ENCODE results near the gene PCSK6. TPM values are rescaled to one million over a fixed set of nuclear protein-coding genes. Genes with fewer than 3 reads are reported as not detected.

The PCSK6 gene
- total RNA-seq, 1 donor from 2014 or later = 1.1 TPM

GRCh38 chr15:101481917-101482525 lies 7.5 kb downstream of the PCSK6 start:
- DNase-seq = no peak
- Mint-ChIP-seq H3K4me3 (no peak overlapping the region), H3K27ac (no peak overlapping the region), H3K9me3 (no peaks in the 10 kb centered on the region), H3K36me3 (ENCODE audit: low read depth) (no peaks in the 10 kb centered on the region), H3K4me1 (no peaks in the 10 kb centered on the region), H3K27me3 (peaks cover 14% of the 10 kb centered on the region)
- ChIA-PET CTCF (no interaction called here), POLR2A (no interaction called here)
- ATAC-seq (ENCODE audit: low read depth) = no peak
- intact Hi-C loops (cut with micrococcal nuclease) = no loop called here
- TF ChIP-seq, protein P1, sequence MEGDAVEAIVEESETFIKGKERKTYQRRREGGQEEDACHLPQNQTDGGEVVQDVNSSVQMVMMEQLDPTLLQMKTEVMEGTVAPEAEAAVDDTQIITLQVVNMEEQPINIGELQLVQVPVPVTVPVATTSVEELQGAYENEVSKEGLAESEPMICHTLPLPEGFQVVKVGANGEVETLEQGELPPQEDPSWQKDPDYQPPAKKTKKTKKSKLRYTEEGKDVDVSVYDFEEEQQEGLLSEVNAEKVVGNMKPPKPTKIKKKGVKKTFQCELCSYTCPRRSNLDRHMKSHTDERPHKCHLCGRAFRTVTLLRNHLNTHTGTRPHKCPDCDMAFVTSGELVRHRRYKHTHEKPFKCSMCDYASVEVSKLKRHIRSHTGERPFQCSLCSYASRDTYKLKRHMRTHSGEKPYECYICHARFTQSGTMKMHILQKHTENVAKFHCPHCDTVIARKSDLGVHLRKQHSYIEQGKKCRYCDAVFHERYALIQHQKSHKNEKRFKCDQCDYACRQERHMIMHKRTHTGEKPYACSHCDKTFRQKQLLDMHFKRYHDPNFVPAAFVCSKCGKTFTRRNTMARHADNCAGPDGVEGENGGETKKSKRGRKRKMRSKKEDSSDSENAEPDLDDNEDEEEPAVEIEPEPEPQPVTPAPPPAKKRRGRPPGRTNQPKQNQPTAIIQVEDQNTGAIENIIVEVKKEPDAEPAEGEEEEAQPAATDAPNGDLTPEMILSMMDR (IDR thresholded peaks at IDR 0.05) = no peak

DNA sequence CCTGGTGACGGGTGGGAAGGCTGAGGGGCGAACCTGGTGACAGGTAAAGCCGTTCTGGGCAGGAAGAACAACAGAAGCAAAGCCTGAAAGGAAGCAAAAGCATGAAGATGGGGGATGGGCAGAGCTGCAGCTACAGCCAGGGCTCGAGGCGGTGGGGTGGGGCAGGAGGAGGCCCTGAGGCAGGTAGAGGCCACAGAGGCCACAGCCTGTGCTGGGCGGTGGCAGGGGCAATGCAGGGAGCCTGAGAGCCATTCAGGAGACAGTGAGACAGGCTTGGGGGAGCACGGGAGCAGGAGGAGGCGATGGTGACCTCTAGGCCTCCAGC lies 8.2 kb downstream of the PCSK6 start:
- no peak for DNase-seq
- POLR2A ChIA-PET = no interaction called here

GRCh38 chr15:101480613-101481380 lies 8.7 kb downstream of the PCSK6 start:
- POLR2A ChIA-PET = no interaction called here
- Mint-ChIP-seq H3K4me3 (no peak overlapping the region), H3K4me1 (no peaks in the 10 kb centered on the region), H3K27ac (no peak overlapping the region), H3K27me3 (peaks cover 5% of the 10 kb centered on the region), H3K9me3 (no peaks in the 10 kb centered on the region), H3K36me3 (ENCODE audit: low read depth) (no peaks in the 10 kb centered on the region)
- ATAC-seq (ENCODE audit: low read depth) (no peak), DNase-seq (no peak)
- TF ChIP-seq, protein P1 (IDR thresholded peaks at IDR 0.05) = no peak
- intact Hi-C loops (cut with micrococcal nuclease) = no loop called here
- CTCF ChIA-PET = no interaction called here

More for the DNA sequence above, 8.2 kb downstream of the PCSK6 start:
- intact Hi-C loops (cut with micrococcal nuclease) = no loop called here
- Mint-ChIP-seq H3K27me3 (peaks cover 8% of the 10 kb centered on the region), H3K27ac (no peak overlapping the region), H3K36me3 (ENCODE audit: low read depth) (no peaks in the 10 kb centered on the region), H3K9me3 (no peaks in the 10 kb centered on the region), H3K4me1 (no peaks in the 10 kb centered on the region), H3K4me3 (no peak overlapping the region)
- TF ChIP-seq, protein P1 (IDR thresholded peaks at IDR 0.05) = no peak
- CTCF ChIA-PET = no interaction called here
- ATAC-seq (ENCODE audit: low read depth) = no peak

- intact Hi-C loops (cut with micrococcal nuclease) = no loop called here
- Mint-ChIP-seq H3K36me3 (ENCODE audit: low read depth) (no peaks in the 10 kb centered on the region), H3K4me1 (no peaks in the 10 kb centered on the region), H3K27ac (no peak overlapping the region), H3K9me3 (no peaks in the 10 kb centered on the region), H3K27me3 (peaks cover 6% of the 10 kb centered on the region), H3K4me3 (no peak overlapping the region)
- ATAC-seq (ENCODE audit: low read depth) (no peak), DNase-seq (no peak)
- POLR2A ChIA-PET = no interaction called here
- CTCF ChIA-PET = no interaction called here
- TF ChIP-seq, protein P1 (IDR thresholded peaks at IDR 0.05) = no peak
These were observed 9.5 kb downstream of the PCSK6 start for GRCh38 chr15:101479851-101480612.

- H3K4me1 Mint-ChIP-seq = no peaks in the 10 kb centered on the region
- CTCF ChIA-PET = no interaction called here
- no peaks in the 10 kb centered on the region for H3K36me3 Mint-ChIP-seq (ENCODE audit: low read depth)
- H3K27ac Mint-ChIP-seq = no peak overlapping the region
- POLR2A ChIA-PET = no interaction called here
- H3K9me3 Mint-ChIP-seq = no peaks in the 10 kb centered on the region
- no peak for ATAC-seq (ENCODE audit: low read depth)
- intact Hi-C loops (cut with micrococcal nuclease) = no loop called here
- DNase-seq = no peak
- peaks cover 12% of the 10 kb centered on the region for H3K27me3 Mint-ChIP-seq
- H3K4me3 Mint-ChIP-seq = no peak overlapping the region
- TF ChIP-seq, protein P1 (IDR thresholded peaks at IDR 0.05) = no peak
These were observed 10.1 kb downstream of the PCSK6 start for GRCh38 chr15:101479342-101479845.

Measured in activated B cell treated with CpG ODN at 0.5 μM for 24 hours (primary cell).